ENCODE measurements around the gene HOXB1.

Gene HOXB1

GRCh38 chr17:48530887-48531272, at the start of gene HOXB1:
Gene HOXB1 (minus strand): TSS chr17:48531011. CDS start chr17:48530904, 107 bp downstream.
- DNase-seq (ENCODE audit: low read depth in 3 of 3) = no peak

- no peak for DNase-seq (ENCODE audit: low read depth in 3 of 3)
These were observed 49.1 kb upstream of the HOXB1 start for GRCh38 chr17:48579760-48580554.

DNA sequence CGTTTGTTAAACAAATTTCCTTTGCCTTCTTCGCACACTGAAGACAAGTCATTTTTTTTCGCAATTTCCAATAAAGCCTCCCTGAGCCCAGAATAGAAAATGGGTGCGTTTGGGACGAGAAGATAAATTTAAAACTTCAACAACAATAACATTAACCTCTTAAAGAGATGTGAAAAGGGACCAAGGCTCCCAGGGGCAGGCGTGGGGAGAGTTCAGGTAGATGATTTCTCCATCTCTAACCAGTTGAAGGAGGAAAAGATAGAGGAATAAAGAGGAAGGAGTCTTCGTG, 48.6 kb upstream of the HOXB1 start:
- DNase-seq (ENCODE audit: low read depth in 3 of 3) = no peak

DNA sequence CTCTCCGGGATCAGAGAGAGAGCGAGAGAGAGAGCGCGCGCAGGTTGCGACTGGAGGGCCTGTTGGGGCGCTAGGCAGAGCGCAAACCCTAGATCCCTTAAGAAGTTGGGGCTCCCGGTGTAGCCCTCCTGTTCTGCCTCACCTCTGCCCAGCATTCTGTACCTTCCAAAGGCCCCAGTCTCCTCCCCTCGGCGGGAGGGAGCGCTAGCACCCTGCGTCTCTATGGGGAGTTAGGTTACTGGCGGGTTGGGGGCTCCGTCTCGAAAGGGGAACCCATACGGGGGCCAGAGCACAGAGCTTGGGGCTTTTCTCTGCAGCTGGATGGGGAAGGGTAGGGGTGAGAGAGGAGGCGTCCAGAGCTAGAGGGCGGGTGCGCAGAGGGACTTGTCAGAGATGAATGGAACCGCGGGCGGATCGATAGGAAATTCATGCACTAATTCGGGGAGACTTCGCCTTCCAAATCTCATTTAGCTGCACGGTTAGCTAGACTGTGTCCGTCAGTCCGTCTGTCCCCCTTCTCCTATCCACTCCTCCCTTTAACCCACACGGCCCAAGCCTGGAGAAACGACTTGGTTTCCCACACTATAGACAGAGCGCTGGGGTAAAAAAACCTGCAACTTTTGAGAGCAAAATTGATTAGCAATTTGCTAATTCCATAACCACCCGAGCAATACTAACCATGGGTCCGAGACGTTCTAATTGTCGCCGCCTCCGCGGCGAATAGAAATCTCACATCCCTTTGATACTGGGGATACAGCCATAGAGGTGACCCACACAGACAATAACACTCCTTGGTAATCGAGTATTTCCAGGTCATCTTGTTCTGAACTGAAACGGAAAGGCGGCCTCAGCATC, 48.0 kb upstream of the HOXB1 start:
- DNase-seq (ENCODE audit: low read depth in 3 of 3) = no peak

GRCh38 chr17:48577946-48578615, 47.3 kb upstream of the HOXB1 start, which contains the start of gene HOXB4:
Gene HOXB4 (minus strand): TSS chr17:48578350. CDS start chr17:48578319, 31 bp downstream.
- DNase-seq (ENCODE audit: low read depth in 3 of 3) = peak; percentile 46 to 74 (median 52)

GRCh38 chr17:48577330-48577945, 46.6 kb upstream of the HOXB1 start:
- no peak for DNase-seq (ENCODE audit: low read depth in 3 of 3)

GRCh38 chr17:48576479-48577309, 45.9 kb upstream of the HOXB1 start:
- no peak for DNase-seq (ENCODE audit: low read depth in 3 of 3)

GRCh38 chr17:48575673-48576478, 45.1 kb upstream of the HOXB1 start:
- DNase-seq (ENCODE audit: low read depth in 3 of 3) = no peak

- no peak for DNase-seq (ENCODE audit: low read depth in 3 of 3)
These were observed 44.3 kb upstream of the HOXB1 start for GRCh38 chr17:48575066-48575582.

- no peak for DNase-seq (ENCODE audit: low read depth in 3 of 3)
These were observed 43.8 kb upstream of the HOXB1 start for GRCh38 chr17:48574505-48575065.

DNA sequence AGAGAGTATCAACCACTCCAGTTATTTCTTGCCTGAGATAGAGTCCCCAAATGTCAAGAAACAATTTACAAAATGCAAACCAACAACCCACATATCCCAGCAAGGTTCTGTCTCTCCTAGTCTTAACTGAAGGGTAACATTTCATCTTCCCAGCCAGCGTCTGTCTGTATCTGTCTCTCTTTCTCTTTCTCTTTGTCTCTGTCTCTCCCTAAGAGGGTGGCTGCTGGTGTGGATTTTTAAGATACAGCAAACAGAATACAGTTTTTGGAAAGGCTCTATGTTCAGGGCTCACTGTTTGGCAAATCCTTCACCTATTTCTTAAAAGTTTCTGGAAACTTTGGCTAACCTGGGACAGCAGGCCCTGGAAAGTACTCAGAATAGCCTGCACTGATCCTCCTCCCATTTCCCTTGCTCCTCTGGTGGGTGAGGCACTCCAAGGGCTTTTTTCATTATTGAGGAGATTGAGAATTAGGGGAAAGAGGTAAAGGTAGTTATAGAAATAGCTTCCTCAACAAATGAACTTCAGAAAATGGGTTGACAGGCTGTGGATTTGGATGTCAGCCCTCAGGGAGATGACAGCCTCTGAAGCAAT, 41.1 kb upstream of the HOXB1 start:
- DNase-seq (ENCODE audit: low read depth in 3 of 3) = no peak

- no peak for DNase-seq (ENCODE audit: low read depth in 3 of 3)
These were observed 40.4 kb upstream of the HOXB1 start for GRCh38 chr17:48571024-48571818.

DNA sequence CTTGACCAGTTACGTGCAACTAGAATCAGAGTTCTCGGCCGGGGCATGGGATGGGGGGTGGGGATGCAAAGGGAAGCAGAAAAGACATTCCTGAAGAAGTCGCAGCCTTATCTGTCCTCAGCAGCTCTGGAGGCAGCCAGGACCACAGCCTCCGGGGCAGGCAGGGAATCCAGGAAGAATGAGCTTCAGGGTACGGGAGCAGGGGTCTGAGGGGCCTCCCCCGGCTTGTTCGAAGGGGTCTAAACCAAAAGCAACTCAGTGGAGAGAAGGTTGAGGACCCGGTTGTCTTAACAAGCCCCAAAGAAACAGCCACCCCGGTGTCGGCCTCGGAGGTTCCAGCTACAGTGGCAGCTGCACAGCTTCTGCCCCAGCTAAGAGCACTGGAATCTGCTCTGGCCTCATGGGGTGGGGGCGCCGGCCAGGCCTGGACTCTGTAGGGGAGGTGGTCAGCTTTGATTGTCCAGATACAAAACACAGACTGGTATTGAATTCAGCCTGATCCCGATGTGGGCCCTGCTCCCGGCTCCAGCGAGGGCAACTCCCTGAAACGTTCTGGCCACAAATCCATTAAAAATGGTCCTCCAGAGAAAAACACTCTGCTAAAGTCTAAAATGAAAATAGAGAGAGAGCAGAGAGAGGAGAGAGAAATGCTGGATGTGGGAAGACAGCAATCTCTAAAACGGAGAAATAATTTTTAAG, 39.7 kb upstream of the HOXB1 start:
- DNase-seq (ENCODE audit: low read depth in 3 of 3) = no peak

GRCh38 chr17:48569674-48570324, 39.0 kb upstream of the HOXB1 start:
- no peak for DNase-seq (ENCODE audit: low read depth in 3 of 3)

- no peak for DNase-seq (ENCODE audit: low read depth in 3 of 3)
These were observed 38.4 kb upstream of the HOXB1 start for GRCh38 chr17:48569240-48569582.

DNA sequence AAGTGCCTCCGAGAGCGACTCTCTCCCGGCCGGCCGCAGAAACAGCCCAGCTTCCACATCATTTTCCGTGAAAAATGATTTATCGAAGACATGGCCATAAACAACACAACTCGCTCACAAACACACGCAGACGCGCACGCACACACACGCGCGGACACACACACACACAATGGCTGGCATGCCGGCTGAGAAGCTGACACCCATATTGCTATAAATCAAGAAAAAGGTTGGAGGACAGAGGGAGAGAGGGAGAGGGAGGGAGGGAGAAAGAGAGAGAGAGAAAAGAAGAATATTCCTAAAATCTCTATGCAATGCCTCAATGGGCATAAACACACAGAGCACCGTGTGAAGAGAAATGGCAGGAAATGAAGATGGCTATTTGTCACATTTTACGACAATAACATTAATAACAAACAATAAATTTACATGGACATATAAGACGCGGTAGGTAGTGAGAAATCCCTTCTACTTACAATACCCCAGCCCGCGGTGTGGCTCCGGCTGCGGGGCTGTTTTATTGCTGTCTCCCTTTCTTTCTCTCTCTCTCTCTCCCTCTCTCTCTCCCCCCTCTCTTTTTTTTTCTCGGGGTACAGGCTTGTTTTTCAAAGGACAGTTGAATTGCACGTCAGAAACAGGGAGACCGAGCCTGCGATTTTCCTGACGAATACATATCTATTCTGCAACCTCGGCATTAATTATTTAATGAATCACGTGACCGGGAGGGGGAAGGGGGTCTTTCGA, 37.9 kb upstream of the HOXB1 start:
- DNase-seq (ENCODE audit: low read depth in 3 of 3) = no peak
